ENCODE data around the gene H2AZ2. TPM values are rescaled to one million over a fixed set of nuclear protein-coding genes. Genes with fewer than 3 reads are reported as not detected.
"Not testable (repeated sequence)": the region's sequence is repeated elsewhere in the genome, so short reads cannot be mapped to it uniquely, and the experiment has no call there.

The H2AZ2 gene
- total RNA-seq: 143 TPM

DNA sequence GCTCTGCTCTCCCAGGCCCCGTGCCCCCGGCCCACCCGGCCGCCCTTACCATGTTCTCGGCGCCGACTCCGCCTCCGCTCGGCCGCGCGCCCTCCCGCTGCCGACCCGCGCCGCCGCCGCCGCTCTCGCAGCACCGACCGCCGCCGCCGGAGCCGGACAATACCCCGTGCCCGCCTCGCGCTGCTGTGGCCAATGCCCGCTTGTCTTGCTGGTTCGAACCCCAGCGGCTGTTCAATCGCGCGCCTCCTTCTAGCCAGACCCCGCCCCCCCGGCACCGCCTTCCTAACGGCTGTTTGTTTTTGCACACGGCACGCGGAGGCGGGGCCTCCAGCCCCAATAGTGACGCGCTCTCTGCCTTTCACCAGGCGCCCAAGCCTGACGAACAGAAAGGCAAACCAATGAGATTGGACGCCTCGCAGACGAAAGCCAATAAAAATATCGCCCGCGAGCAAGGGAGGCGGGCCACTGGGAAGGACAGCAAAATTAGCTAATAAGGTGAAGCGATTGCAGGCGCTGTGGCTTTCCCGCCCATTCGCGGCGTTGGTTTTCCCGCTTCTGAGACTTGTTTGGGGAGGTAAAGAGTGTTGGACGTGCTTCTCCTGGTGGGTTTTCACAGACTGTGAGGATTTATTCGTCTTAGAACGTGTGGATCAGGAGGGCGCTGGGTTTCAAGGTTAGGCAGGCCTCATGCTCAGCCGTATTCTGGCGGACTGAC lies at the start of gene H2AZ2:
H2AZ2 (minus strand) TSS at position 168 of the 715 bp plus-strand sequence; CDS start at position 52, 116 bp downstream.
- DNase-seq: peak; percentile 100

DNA sequence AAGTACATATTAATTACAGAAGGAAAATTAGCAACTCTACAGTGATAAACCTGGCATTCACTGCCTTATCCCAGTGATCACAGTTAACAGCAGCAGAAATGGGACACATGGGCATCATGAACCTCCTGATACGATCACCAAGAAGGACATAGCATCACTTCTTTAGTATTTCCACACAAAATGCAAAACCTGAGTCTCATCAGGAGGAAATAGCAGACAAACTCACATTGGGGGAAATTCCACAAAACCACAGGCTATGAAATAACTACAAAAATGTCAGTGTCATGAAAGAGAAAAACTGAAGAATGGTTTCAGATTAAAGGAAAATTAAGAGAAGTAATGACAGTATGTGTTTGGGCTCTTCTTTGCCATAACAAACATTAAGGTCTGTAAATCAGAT lies 49.4 kb upstream of the H2AZ2 start:
- no peak for DNase-seq

DNA sequence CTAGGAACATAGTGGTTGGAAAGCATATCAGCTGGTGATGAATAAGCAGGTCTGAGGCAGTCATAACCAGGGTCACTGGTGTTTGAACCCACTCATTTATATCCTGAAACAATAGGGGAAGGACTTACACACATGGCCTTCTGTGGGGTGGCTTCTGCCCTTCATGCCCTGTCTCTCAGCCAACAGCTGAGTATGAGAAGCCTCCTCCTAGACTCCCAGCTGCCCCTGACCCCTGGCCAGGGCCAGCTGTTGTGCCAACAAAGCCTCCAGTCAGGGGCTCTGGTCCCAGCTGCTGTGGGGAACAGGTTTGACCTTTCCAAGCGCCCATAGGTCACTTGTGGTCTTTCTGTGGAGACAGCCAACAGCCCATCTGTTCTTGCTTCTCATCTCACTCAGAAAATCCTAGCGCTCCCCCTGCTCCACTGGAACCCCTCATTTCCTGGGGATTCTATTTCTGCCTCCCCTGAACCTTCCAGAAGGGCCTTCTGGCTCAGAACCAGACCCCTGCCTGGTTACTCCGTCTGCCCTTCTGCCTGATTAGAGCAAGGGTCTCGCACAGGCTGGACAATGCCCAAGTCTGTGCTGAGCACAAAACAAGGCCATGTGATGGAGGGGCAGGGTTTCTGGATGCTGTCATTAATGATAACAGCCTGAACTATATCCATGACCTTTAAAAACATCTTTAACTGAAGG lies 47.1 kb upstream of the H2AZ2 start:
- no peak for DNase-seq

DNA sequence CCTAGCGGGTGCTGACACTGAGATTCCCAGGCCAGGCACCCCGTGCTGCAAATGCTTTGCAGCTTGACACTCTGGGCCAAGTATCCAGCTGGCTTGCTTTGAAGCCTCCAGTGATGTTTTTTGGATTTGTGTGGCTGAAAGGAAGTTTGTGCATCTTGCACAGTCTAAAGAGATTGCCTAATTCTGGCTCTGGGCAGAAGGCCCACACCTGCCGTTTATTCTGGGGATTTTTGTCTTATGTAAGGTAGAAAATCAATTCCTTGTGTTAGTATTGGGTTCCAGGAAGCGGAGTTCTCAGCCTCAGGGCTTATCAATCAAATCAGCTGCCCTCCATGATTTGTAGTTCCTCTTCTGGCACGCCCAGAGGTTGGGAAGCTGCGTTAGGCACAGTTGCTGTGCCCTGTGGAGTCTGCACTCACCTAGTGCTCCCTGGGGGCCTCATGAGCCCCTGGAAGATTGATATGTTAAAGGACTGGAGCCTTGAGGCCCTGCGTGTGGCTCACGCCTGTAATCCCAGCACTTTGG lies 45.9 kb upstream of the H2AZ2 start:
- no peak for DNase-seq

DNA sequence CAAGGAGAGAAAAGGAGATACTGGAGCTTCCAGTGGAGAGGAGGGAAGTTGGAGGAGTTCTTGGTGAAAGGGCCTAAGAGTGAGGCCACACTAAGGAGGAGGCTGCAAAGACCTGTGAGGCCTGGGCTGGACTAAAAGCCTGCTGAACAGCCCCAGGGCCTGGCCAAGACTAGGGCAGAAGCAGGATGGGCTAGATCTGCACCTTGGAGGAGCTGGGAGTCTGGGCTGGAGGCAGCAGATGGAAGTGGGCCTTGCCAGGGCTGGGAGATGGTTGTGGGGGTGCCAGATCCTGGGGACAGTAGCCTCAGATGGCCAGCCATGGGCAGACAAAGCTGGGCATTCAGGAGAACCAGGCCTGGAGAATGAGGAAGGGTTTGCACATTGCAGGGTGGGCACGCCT lies 43.9 kb upstream of the H2AZ2 start:
- no peak for DNase-seq

DNA sequence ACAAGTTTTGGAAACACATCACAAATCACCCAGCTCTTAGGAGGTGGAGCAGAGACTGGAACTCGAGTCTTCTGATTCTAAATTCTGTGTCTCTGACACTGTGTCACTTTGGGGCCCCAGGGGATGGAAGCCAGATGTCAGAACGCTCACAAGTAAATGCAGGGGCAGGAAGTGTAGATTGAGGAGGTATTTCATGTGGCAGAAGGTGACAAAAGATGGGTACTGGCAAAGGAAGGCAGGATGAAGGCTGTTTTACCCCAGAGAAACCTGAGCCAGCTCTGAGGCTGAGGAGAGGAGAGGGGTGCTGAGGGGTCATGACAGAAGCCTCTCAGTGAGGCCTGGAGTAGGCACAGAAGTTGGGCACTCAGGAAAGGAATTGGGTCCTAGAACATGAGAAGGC lies 43.5 kb upstream of the H2AZ2 start:
- no peak for DNase-seq

DNA sequence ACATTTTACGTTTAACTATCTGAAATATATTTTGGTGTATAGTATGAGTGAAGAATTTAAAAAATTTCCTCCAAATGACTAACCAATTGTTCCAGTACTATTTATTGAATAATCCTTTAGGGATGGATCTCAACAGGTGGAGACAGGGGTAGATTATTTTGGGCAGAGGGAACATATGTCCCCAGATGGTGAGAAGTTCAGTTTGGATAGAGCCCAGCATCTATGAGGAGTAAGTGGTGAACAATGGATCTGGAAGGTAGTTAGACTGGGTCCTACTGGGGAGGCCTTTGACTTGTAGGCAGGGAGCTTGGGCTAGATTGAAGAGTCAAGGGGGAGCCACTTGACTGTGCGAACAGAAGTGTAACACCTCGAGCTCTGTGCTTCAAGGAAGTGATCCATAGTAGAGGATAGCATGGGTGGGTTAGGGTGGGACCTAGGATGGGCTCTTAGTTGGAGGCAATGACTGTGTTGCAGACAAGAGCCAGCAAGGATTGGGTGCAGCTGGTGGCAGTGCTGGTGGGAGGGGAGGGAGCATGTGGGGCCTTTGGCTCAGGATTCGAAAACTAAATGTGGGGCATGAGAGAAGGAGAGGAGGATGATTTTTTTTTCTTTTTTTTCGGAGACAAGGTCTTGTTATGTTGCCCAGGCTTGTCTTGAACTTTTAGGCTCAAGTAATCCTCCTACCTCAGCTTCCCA lies 41.3 kb upstream of the H2AZ2 start:
- no peak for DNase-seq

DNA sequence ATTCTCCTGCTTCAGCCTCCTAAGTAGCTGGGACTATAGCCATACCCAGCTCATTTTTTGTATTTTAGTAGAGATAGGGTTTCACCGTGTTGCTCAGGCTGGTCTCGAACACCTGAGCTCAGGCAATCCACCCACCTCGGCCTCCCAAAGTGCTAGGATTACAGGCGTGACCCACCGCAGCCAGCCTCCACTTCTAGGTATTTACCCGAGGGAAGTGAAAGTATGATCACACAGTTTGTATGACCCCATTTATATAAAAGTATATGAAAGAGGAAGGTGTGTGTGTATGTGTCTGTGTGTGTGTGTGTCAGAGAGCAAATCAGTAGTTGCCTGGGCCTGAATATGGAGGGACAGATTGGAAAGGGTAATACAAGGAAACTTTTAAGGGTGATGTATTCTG lies 39.4 kb upstream of the H2AZ2 start:
- DNase-seq: no peak

DNA sequence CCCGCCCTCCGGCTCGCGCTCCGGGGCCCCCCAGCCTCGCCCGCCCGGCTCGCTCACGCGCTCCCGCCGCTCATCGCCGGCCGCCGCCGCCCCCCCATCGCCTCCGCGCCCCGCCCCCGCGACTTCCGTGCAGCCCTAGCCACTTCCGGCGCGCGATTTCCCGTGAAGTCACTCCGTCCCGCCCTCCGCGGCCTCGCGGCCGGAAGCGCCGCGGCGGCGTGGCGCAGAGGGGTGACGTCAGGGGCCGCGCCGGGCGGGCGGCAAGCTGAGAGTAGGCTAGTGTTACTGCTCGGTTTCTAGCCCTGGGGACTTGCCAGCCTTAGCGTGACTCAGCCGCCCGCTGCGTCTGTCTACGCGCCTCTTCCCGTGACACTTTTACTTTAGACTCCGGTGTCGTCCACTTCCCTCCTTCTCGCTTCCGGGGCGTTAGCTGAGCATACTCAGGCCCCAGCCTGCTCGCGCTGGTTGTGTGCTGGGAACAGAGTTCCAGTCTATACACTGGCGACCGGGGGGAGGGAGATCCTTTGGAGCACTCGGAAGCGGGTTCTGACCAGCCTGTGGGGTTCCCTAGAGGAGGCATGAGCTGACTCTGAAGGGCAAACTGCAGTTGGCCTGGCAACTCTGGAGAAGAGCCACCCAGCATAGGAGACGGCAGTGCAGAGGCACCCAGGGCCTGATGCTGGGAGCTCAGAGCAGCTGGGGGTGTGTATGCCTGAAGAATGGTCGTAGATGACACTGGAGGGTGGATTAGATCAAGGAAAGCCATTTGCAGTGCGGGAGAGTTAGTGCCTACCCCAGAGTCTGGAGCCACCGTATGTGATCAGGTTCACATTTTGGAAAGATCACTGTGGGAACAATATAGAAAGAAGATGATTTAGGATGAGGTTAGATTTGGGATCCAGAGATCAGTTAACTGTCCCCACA lies 37.8 kb upstream of the H2AZ2 start, which contains the start of gene PURB:
PURB (minus strand) TSS at position 137 of the 924 bp plus-strand sequence. CDS start 182 bp downstream, outside the sequence.
- peak; percentile 93 for DNase-seq

DNA sequence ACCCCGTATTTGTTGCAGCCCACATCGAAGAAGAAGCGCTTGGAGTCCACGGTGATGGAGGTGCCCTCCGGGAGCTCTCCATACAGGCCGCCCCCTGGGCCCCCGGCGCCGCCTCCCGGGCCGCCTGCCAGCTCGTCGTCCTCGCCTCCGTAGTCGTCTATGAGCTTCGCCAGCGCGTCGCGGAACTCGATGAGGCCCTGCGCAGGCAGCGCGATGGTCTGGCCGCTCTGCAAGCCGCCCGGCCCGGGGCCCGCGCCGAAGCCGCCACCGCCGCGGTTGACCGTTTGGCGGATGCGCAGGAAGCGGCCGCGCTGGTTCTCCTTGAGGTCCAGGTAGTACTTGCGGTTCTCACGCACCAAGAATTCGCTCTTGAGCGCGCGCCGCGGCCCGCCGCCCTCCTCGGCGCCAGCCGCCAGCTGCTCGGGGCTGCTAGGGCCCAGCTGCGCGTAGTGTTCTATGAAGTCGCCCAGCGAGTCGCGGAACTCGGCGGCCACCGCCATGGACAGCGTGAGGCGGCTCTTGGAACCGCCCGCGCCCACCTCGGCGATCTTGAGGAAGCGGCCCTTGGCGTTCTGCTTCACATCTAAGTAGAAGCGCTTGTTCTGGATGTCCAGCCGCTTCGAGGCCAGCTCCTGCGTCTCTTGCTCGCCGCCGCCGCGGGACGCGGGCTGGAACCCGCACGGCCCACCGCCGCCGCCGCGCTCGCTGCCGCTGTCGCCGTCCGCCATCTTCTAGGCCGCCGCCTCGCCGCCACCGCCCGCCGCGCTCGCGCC lies 36.9 kb upstream of the H2AZ2 start:
- no peak for DNase-seq

DNA sequence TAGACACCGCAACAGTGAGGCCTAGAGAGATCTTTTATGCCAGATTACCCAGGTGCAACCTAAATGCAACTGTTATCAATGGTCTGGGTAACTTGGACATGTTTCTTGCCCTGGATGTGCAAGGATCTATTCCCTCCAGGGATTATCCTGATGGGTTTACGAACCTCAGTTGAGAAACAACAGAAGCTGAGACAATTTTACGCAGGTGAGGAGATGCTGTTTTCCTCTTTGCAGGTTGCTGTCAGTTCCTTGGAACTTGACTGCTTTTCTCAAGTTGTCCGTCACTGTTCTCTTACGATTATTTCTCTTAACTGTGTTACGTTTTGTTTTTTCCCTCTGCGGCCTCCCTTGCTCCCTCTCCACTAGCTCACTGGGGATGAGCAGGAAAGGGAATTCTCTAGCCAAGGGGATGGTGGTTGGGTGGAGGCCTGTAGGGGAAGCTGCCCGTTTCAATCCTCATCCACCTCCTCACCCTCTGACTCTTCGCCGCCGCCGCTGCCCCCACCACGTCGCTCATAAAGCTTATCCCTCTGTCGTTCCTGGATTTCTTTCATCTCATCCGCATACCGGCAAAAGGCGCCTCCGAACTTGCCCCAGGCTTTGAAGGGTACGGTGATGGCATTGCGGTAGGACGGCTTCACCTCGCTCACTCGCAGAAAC lies 36.2 kb upstream of the H2AZ2 start:
- no peak for DNase-seq

DNA sequence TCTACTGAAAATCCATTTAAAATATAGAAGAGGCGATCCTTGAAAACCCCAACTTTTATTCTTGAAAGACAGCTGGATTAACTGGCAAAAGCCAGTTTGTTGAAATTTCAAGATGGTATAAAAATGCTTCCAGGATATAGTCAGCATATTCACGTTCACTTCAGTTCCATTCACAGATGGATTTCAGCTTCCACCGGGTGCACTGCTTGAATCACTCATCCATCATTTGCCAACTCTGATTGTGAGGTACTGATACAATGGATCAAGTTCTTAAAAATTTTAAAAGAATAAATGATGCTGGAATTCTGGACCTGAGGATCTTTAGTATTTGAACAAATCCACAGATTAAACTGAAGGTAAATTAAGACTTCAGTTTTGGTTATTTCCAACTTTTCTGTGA lies 35.0 kb upstream of the H2AZ2 start:
- no peak for DNase-seq

DNA sequence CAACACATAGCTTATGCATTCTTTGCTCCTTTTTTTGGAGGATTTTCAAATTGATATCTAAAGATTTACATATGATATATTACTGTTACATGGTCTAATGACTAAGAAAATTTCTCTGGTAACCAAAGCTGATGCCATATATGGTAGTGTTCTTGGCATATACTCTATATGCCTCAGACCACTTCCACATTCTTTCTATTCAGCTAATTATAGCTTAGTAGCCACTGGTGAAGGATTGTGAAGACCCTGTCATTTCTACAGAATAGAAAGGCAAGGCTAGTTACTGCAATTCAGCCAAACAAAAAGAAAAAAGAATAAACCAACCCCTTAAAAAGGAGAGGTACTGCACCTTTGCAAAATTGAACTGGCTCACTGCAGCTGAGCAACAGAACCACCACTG lies 33.7 kb upstream of the H2AZ2 start:
- DNase-seq: no peak

DNA sequence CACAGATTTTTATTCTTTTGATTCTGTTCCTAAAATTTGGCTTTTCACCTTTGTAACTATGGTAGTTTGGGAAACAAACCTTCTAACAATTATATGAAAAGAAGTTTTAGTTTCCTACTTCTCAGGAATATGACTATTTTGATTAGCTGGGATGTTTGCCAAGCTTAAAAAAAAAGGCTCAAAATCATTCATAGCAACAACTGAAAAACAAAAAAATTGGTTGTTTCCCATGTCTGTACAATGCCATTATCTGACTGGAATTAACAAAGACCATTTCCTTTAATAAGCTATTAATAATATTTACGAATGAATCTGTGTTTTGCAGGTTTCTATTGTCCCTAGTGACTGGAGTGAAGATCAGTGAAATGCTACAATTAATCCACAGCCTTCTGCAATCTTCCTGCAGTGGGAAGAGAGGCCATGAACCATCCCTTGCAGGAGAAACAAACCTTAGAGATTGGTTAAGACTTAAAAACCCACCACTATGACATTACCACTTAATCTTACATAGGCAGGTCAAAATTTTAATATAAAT lies 33.2 kb upstream of the H2AZ2 start:
- no peak for DNase-seq

DNA sequence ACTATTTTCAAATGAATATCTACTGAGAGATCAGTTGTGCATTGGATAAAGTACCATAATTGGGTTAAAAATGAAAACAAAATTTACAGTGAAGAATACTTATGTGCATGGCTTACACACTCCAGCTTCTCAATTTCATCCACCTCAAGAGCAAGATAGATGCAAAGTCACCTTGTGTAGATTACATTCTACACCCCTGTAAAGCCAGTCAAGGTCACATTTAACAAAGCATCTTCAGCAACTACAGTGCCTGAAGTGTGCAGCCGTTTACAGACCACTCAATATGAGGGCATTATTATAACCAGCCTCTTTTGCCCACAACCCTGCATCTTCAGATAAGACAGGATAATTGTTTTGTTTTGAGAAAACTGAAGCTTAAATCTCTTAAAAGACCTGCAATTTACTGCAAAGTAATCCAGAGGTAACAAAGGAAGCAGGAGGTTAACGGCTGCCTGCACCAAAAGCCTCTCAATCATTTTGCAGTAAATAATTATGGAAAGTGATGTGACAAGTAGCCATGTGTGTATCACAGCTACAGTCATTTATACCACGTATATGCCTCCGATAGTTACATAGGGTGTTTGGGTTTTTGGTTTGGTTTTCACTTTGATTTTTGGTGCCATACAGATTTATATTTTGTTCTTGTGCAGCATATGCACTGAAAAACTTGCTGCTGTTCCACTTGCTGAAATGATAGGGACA lies 32.6 kb upstream of the H2AZ2 start:
- DNase-seq: no peak

DNA sequence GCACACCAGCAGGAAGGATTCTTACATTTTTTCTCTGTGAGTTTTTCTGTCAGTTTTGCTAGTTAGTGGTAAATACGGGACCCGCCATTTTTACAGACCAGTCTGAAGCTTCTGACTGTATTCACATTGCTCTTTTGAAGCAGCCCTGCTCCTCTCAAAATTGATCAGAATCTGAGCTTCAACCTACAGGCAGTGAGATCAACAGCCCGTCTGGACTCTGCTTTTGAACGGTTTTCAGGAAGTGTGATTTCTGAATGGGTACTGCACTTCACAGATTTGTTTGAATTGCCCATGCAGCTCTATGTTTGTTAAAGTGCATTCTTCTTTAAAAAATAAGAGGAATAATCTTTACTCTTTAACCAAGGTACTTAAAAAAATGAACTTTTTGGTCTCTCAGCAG lies 28.5 kb upstream of the H2AZ2 start:
- no peak for DNase-seq

DNA sequence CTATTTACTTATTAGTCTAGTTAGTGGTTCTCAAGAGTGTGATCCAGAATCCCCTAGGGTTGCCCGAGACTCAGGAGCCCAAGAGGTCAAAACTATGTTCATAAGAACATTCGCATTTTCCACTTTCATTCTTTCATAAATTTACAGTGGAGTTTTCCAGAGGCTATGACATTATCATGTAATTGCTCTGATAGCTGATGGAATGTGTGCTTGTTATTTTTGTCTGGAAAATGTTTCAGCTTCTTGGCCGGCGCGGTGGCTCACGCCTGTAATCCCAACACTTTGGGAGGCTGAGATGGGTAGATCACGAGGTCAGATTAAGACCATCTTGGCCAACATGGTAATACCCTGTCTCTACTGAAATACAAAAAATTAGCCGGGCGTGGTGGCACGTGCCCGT lies 27.4 kb upstream of the H2AZ2 start:
- DNase-seq: no peak

DNA sequence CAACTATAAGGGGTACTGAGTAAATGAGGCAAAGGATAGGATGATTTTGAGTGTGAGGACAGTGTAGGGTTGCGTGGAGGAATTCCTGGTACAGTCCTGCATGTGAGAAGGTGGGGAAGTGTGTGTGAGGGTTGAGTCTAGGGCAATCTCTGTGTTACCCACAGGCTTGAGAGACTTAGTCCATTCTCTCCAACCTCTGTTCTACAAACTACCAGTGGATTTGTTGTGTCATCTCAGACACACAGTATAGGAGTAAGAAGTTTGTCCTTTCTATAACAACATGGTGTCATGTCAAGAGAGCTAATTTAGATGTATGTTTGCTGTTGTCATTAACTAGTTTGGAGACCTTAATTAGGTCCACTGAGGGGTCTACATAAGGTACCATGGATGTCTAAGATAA lies 24.9 kb upstream of the H2AZ2 start:
- DNase-seq: no peak

DNA sequence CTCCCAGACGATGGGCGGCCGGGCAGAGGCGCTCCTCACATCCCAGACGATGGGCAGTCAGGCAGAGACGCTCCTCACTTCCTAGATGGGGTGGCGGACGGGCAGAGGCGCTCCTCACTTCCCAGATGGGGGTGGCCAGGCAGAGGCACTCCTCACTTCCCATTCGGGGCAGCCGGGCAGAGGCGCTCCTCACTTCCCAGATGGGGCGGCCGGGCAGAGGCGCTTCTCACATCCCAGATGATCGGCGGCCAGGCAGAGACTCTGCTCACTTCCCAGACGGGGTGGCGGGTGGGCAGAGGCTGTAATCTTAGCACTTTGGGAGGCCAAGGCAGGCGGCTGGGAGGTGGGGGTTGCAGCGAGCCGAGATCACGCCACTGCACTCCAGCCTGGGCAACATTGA lies 24.0 kb upstream of the H2AZ2 start:
- DNase-seq: not testable (repeated sequence)

DNA sequence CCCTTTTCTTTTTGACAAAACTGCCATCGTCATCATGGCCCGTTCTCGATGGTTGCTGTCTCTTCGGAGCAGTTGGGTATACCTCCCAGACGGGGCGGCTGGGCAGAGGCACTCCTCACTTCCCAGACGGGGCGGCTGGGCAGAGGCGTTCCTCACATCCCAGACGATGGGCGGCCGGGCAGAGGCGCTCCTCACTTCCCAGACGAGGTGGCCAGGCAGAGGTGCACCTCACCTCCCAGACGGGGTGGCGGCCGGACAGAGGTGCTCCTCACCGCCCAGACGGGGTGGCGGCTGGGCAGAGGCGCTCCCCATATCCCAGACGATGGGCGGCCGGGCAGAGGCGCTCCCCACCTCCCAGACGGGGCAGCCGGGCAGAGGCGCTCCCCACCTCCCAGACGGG lies 22.9 kb upstream of the H2AZ2 start:
- not testable (repeated sequence) for DNase-seq
